Uterus (tissue), 4 donors: Measurements from ENCODE around the gene RINL. TPM values are rescaled to one million over a fixed set of nuclear protein-coding genes. Genes with fewer than 3 reads are reported as not detected.
A peak's percentile ranks its signal among the peaks of the same experiment; 100 is the strongest.
"Not testable (repeated sequence)": the region's sequence is repeated elsewhere in the genome, so short reads cannot be mapped to it uniquely, and the experiment has no call there.

Experiments used
- DNase-seq, 2 donors: peaks; one replicate each; pipeline ENCODE4 v3.0.0-alpha.2; 2019 to 2020
- H3K27ac ChIP-seq, 2 donors: fragments of 200-600 bp; sonication (generic); 1 replicate in 1 of 2; 2 replicates in 1 of 2; pipeline ENCODE4 v1.5.1; 2016 to 2018
- H3K27me3 ChIP-seq, 2 donors: fragments of 200-600 bp; sonication (generic); one replicate each; pipeline ENCODE4 v1.5.1; 2018 to 2019; ENCODE audit warnings: control low read depth in 1 of 2
- H3K36me3 ChIP-seq, 2 donors: fragments of 200-600 bp; sonication (generic); one replicate each; pipeline ENCODE4 v1.5.1; 2019; ENCODE audit warnings: control low read depth in 1 of 2
- H3K4me1 ChIP-seq, 2 donors: fragments of 200-600 bp; sonication (generic); one replicate each; pipeline ENCODE4 v1.5.1; 2018 to 2019; ENCODE audit warnings: control low read depth in 1 of 2
- H3K4me3 ChIP-seq, 2 donors: fragments of 200-600 bp; sonication (generic); 1 replicate in 1 of 2; 2 replicates in 1 of 2; pipeline ENCODE4 v1.5.1; 2018 to 2019; ENCODE audit warnings: mild to moderate bottlenecking in 1 of 2
- H3K9me3 ChIP-seq, 2 donors: fragments of 200-600 bp; sonication (generic); one replicate each; pipeline ENCODE4 v1.5.1; 2019; ENCODE audit warnings: control low read depth in 1 of 2
- POLR2A ChIP-seq, 2 donors: fragments of 450-650 bp; IDR thresholded peaks; one replicate each; pipeline ENCODE4 v1.6.1; 2016; ENCODE audit warnings: antibody characterized with exemption in 2 of 2, mild to moderate bottlenecking in 1 of 2, moderate library complexity in 1 of 2
- intact Hi-C: fragments of 100-400 bp; cut with DNase I; formaldehyde crosslinking; loops from one replicate; pipeline ENCODE4 v1.15.1; 2023; ENCODE audit warnings: low total_unique reads
- total RNA-seq, 4 donors: library from RNA; depleted of rRNA in 3 of 4; stranded (reverse); fragments of >200 nt in 3 of 4; gene quantifications; one replicate each; pipeline versions ENCODE4 v1.1.0 to v1.2.4, GENCODE V29; 2014 to 2023
- TF ChIP-seq, protein P1 (sequence below), 4 experiments: fragments of 200-600 bp in 2 of 4; fragments of 450-650 bp in 2 of 4; sonication (generic) in 2 of 4; IDR thresholded peaks; one replicate each; pipeline ENCODE4 v1.5.1; 2016 to 2019; ENCODE audit warnings: antibody characterized with exemption in 4 of 4, mild to moderate bottlenecking in 2 of 4, moderate library complexity in 1 of 4
- donor health status: DM: yes; HTN: yes; CAD: no.

Gene RINL
- total RNA-seq, 4 donors from 2014 or later, result 3.3 to 308 (median 5.0) TPM

DNA sequence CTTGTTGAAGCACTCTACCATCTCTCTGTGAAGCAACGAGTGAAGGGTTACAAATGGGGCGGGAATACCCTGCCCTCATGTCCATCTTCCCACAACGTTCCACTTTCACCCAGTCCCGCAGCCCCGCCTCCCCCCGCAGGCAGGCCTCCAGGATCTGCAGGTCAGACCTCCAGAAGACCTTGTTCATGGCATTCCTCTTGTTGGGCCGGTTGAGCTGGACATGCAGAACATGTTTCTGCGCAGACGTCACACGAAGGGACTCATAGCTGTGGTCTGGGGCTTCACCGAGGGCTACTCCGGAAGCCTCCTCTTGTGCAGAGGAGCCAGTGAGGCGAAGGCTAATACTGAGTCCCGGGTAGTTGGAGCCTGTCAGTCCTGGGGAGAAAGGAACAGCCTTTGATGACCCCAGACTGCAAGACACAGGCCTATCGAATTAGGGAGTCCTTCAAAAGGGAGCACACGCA is 46.9 kb downstream of the RINL start:
- no peaks in the 10 kb centered on the region for H3K9me3 ChIP-seq
- intact Hi-C loops, result no loop called here
- peak overlapping the region; percentile 59 to 78 for H3K4me3 ChIP-seq
- H3K27ac ChIP-seq, result peak overlapping the region; percentile 88 to 90
- H3K27me3 ChIP-seq, result no peaks in the 10 kb centered on the region
- no peaks in the 10 kb centered on the region for H3K36me3 ChIP-seq
- peak; percentile 63 to 69 for DNase-seq
- H3K4me1 ChIP-seq, result no peaks in the 10 kb centered on the region
- TF ChIP-seq, protein P1, sequence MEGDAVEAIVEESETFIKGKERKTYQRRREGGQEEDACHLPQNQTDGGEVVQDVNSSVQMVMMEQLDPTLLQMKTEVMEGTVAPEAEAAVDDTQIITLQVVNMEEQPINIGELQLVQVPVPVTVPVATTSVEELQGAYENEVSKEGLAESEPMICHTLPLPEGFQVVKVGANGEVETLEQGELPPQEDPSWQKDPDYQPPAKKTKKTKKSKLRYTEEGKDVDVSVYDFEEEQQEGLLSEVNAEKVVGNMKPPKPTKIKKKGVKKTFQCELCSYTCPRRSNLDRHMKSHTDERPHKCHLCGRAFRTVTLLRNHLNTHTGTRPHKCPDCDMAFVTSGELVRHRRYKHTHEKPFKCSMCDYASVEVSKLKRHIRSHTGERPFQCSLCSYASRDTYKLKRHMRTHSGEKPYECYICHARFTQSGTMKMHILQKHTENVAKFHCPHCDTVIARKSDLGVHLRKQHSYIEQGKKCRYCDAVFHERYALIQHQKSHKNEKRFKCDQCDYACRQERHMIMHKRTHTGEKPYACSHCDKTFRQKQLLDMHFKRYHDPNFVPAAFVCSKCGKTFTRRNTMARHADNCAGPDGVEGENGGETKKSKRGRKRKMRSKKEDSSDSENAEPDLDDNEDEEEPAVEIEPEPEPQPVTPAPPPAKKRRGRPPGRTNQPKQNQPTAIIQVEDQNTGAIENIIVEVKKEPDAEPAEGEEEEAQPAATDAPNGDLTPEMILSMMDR (IDR thresholded peaks at IDR 0.05), result no peak
- TF ChIP-seq POLR2A (IDR thresholded peaks at IDR 0.05), result no peak

DNA sequence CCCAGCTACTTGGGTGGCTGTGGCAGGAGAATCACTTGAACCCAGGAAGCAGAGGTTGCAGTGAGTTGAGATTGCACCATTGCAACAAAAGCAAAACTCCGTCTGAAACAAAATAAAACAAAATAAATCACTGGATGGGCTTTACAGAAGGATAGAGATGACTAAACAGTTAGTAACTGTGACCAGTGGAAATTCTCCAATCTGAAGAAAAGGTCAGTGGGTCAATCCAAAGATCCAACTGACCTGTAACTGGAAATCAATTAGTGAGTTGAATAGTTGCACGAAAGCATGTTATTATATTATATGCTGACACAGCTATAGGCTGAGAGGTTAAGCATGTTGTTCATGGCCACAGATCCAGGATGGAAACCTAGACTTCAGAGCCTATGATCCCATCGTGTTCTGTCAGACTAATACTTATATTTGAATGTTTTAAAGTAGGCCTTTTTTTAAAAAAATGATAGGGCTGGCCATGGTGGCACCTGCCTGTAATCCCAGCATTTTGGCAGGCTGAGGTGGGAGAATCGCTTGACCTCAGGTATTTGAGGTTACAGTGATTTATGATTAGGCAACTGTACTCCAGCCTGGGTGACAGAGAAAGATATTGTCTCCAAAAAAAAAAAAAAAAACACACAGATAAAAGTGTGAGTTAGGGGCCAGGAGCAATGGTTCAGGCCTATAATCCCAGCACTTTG is 47.9 kb downstream of the RINL start:
- no peaks in the 10 kb centered on the region for H3K27me3 ChIP-seq
- no peaks in the 10 kb centered on the region for H3K36me3 ChIP-seq
- no peaks in the 10 kb centered on the region for H3K9me3 ChIP-seq
- TF ChIP-seq, protein P1 (IDR thresholded peaks at IDR 0.05), result no peak
- TF ChIP-seq POLR2A (IDR thresholded peaks at IDR 0.05), result no peak
- no peaks in the 10 kb centered on the region for H3K4me1 ChIP-seq
- DNase-seq, result no peak
- H3K27ac ChIP-seq, result peak overlapping the region; percentile 88 to 90
- H3K4me3 ChIP-seq, result no peak overlapping the region
- intact Hi-C loops, result no loop called here

DNA sequence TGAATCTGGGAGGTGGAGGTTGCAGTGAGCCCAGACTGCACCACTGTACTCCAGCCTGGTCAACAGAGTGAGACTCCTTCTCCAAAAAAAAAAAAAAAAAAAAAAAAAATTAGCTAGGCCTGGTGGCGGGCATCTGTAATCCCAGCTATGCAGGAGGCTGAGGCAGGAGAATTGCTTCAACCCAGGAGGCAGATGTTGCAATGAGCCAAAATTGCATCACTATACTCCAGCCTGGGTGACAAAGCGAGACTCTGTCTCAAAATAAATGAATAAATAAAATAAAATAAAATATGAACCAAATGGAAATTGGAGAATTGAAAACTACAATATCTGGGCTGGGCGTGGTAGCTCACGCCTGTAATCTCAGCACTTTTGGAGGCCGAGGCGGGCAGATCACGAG is 48.9 kb downstream of the RINL start:
- DNase-seq, H3K27me3 ChIP-seq, H3K9me3 ChIP-seq, H3K4me1 ChIP-seq, H3K27ac ChIP-seq, intact Hi-C loops, H3K36me3 ChIP-seq, H3K4me3 ChIP-seq: not testable (repeated sequence)

- DNase-seq, result no peak
- no peak overlapping the region for H3K27ac ChIP-seq
Measured at GRCh38 chr19:38826856-38827551, 51.1 kb downstream of the RINL start.

DNA sequence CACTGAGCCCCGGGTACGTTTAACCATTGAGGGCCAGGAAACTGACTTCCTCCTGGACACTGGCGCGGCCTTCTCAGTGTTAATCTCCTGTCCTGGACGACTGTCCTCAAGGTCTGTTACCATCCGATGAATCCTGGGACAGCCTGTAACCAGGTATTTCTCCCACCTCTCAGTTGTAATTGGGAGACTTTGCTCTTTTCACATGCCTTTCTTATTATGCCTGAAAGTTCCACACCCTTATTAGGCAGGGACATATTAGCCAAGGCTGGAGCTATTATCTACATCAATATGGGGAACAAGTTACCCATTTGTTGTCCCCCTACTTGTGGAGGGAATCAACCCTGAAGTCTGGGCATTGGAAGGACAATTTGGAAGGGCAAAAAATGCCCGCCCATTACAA is 52.1 kb downstream of the RINL start:
- H3K4me1 ChIP-seq, DNase-seq, H3K4me3 ChIP-seq, H3K9me3 ChIP-seq, intact Hi-C loops, H3K27me3 ChIP-seq, H3K27ac ChIP-seq, H3K36me3 ChIP-seq: not testable (repeated sequence)

More at GRCh38 chr19:38826856-38827551, 51.1 kb downstream of the RINL start:
- Histone ChIP-seq H3K27me3 (no peaks in the 10 kb centered on the region), H3K4me3 (no peak overlapping the region), H3K9me3 (no peaks in the 10 kb centered on the region), H3K4me1 (no peaks in the 10 kb centered on the region), H3K36me3 (no peaks in the 10 kb centered on the region)
- TF ChIP-seq, protein P1 (IDR thresholded peaks at IDR 0.05), result no peak
- TF ChIP-seq POLR2A (IDR thresholded peaks at IDR 0.05), result no peak
- intact Hi-C loops, result no loop called here

GRCh38 chr19:38821230-38821825 is 56.7 kb downstream of the RINL start:
- H3K4me1 ChIP-seq, H3K27ac ChIP-seq, H3K9me3 ChIP-seq, DNase-seq, H3K36me3 ChIP-seq, H3K27me3 ChIP-seq, intact Hi-C loops, H3K4me3 ChIP-seq: not testable (repeated sequence)
